Brain microvascular endothelial cell (primary cell): ENCODE data around the gene ELOA.

Experiments
- DNase-seq: peaks from one replicate; pipeline ENCODE4 v3.0.0-alpha.2; 2020
- H3K27ac ChIP-seq: fragments of 250-450 bp; sonication (Bioruptor Pico); 2 replicates; pipeline ENCODE4 v1.5.1; 2020; ENCODE audit warnings: mild to moderate bottlenecking, moderate library complexity
- H3K27me3 ChIP-seq: fragments of 250-450 bp; sonication (Bioruptor Pico); replicated peaks from 2 replicates; pipeline ENCODE4 v1.5.1; 2020; ENCODE audit warnings: mild to moderate bottlenecking
- H3K36me3 ChIP-seq: fragments of 250-450 bp; sonication (Bioruptor Pico); replicated peaks from 2 replicates; pipeline ENCODE4 v1.5.1; 2020; ENCODE audit warnings: mild to moderate bottlenecking
- H3K4me3 ChIP-seq: 2 replicates; pipeline ENCODE4 v1.5.1; 2011; ENCODE audit warnings: low read depth, mild to moderate bottlenecking, control low read depth, low read length, moderate library complexity
- in situ Hi-C: cut with HindIII; loops from 2 replicates; pipeline ENCODE4 v1.10.0; 2017; ENCODE audit warnings: low sequenced_read_pairs, low pct_ligation_motif_present
- TF ChIP-seq, protein P1 (sequence below): IDR thresholded peaks from 2 replicates; pipeline ENCODE4 v1.5.1; 2011; ENCODE audit warnings: low read depth, mild to moderate bottlenecking, moderate library complexity, low read length, control low read depth, inconsistent platforms; ENCODE audit errors: missing control alignments

Gene ELOA, protein sequence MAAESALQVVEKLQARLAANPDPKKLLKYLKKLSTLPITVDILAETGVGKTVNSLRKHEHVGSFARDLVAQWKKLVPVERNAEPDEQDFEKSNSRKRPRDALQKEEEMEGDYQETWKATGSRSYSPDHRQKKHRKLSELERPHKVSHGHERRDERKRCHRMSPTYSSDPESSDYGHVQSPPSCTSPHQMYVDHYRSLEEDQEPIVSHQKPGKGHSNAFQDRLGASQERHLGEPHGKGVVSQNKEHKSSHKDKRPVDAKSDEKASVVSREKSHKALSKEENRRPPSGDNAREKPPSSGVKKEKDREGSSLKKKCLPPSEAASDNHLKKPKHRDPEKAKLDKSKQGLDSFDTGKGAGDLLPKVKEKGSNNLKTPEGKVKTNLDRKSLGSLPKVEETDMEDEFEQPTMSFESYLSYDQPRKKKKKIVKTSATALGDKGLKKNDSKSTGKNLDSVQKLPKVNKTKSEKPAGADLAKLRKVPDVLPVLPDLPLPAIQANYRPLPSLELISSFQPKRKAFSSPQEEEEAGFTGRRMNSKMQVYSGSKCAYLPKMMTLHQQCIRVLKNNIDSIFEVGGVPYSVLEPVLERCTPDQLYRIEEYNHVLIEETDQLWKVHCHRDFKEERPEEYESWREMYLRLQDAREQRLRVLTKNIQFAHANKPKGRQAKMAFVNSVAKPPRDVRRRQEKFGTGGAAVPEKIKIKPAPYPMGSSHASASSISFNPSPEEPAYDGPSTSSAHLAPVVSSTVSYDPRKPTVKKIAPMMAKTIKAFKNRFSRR

GRCh38 chr1:23743287-23744152 lies at the start of gene ELOA:
TSS of gene ELOA (plus strand) at chr1:23743471. CDS start at chr1:23743504, 33 bp downstream.
- DNase-seq, result no peak
- Histone ChIP-seq H3K36me3 (peaks cover 4% of the 10 kb centered on the region), H3K27ac (peak within 1 kb of the TSS; percentile 67), H3K4me3 (peak within 1 kb of the TSS; percentile 81), H3K27me3 (no peaks in the 10 kb centered on the region)
- in situ Hi-C loops, result no loop called here
- TF ChIP-seq, protein P1, sequence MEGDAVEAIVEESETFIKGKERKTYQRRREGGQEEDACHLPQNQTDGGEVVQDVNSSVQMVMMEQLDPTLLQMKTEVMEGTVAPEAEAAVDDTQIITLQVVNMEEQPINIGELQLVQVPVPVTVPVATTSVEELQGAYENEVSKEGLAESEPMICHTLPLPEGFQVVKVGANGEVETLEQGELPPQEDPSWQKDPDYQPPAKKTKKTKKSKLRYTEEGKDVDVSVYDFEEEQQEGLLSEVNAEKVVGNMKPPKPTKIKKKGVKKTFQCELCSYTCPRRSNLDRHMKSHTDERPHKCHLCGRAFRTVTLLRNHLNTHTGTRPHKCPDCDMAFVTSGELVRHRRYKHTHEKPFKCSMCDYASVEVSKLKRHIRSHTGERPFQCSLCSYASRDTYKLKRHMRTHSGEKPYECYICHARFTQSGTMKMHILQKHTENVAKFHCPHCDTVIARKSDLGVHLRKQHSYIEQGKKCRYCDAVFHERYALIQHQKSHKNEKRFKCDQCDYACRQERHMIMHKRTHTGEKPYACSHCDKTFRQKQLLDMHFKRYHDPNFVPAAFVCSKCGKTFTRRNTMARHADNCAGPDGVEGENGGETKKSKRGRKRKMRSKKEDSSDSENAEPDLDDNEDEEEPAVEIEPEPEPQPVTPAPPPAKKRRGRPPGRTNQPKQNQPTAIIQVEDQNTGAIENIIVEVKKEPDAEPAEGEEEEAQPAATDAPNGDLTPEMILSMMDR, result no peak

- in situ Hi-C loops, result no loop called here
- Histone ChIP-seq H3K4me3 (peak overlapping the region; percentile 97), H3K27ac (peak overlapping the region; percentile 2), H3K27me3 (no peaks in the 10 kb centered on the region), H3K36me3 (peaks cover 56% of the 10 kb centered on the region)
- TF ChIP-seq, protein P1, result no peak
- no peak for DNase-seq
These were observed 49.7 kb upstream of the ELOA start for GRCh38 chr1:23693599-23693998.

DNA sequence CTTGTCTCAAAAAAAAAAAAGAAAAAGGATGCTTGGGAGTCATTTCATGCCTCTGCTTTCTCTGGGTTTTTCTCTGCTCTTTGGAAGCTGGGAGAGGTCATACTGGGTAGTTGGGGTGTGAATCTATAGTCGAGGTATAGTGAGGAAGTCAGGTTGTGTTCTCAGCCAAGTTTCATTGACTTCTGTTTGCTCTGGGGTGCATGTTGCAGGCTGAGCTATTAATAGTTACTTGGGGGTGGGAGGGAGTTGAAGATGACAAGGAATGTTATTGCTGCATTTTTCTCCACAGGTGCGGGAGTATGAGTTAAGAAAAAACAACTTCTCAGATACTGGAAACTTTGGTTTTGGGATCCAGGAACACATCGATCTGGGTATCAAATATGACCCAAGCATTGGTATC lies 48.9 kb upstream of the ELOA start:
- H3K4me3 ChIP-seq, result no peak overlapping the region
- in situ Hi-C loops, result no loop called here

GRCh38 chr1:23695667-23696066 lies 47.6 kb upstream of the ELOA start:
- no peak overlapping the region for H3K4me3 ChIP-seq
- no peaks in the 10 kb centered on the region for H3K27me3 ChIP-seq
- peaks cover 75% of the 10 kb centered on the region for H3K36me3 ChIP-seq
- TF ChIP-seq, protein P1, result no peak
- no peak for DNase-seq
- no peak overlapping the region for H3K27ac ChIP-seq
- in situ Hi-C loops, result no loop called here

More for the DNA sequence above, 48.9 kb upstream of the ELOA start:
- Histone ChIP-seq H3K27ac (no peak overlapping the region), H3K27me3 (no peaks in the 10 kb centered on the region), H3K36me3 (peaks cover 63% of the 10 kb centered on the region)
- TF ChIP-seq, protein P1, result no peak
- no peak for DNase-seq

DNA sequence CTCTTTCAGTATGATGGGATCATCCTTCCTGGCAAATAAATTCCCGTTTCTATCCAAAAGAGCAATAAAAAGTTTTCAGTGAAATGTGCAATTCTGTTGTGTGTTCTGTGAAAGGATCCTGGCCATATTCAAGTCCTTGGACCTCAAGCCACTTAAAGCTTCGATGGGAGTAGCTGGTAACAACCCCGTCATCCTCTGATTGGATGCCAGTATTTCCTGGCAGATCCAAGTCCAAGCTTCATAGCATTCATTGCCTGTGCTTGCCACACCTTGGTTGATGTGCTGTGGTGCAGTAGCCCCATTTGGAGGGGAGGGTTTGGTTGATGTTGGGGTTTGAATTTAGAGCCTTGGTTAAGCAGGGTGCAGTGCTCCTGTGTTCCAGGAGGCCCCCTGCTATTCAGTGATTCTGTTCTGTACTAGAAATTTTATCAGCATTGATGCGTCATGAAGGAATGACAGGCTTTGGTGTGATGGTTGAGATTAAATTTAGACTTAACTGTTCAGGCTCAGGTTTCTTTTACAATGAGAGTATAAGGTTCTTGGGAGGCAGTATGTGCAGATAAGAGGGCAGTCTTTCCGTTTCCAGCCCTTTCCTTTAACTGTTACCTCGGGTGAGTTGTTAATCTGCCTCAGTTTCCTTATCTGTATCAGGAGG lies 46.8 kb upstream of the ELOA start:
- peaks cover 82% of the 10 kb centered on the region for H3K36me3 ChIP-seq
- H3K27ac ChIP-seq, result no peak overlapping the region
- no peak overlapping the region for H3K4me3 ChIP-seq
- TF ChIP-seq, protein P1, result no peak
- in situ Hi-C loops, result no loop called here
- no peaks in the 10 kb centered on the region for H3K27me3 ChIP-seq
- DNase-seq, result peak; percentile 18
